Lung (tissue), 12 donors: ENCODE results near the gene FOXP1. TPM values are rescaled to one million over a fixed set of nuclear protein-coding genes. Genes with fewer than 3 reads are reported as not detected.

Experiments
- ATAC-seq: fragments of 200-7000 bp; cut with Tn5 transposase; one replicate; pipeline ENCODE4 v1.9.1; 2020; ENCODE audit warnings: moderate number of reproducible peaks; ENCODE audit not compliant: insufficient read depth, low FRiP score
- DNase-seq, 3 donors: peaks; one replicate each; pipeline ENCODE4 v3.0.0-alpha.2; 2013 to 2017
- H3K27ac ChIP-seq, 2 donors: one replicate each; pipeline ENCODE4 v1.5.1; 2013; ENCODE audit warnings: mild to moderate bottlenecking in 2 of 2, moderate library complexity in 2 of 2, control low read depth in 1 of 2, inconsistent platforms in 1 of 2, low read depth in 1 of 2, low read length in 1 of 2
- H3K27me3 ChIP-seq, 3 donors: one replicate each; pipeline ENCODE4 v1.5.1; 2013; ENCODE audit warnings: low read length in 2 of 3; ENCODE audit not compliant: control insufficient read depth in 3 of 3, insufficient read depth in 3 of 3
- H3K36me3 ChIP-seq, 4 donors: one replicate each; pipeline ENCODE4 v1.5.1; 2013; ENCODE audit warnings: low read length in 4 of 4, mild to moderate bottlenecking in 1 of 4, moderate library complexity in 1 of 4; ENCODE audit not compliant: control insufficient read depth in 4 of 4, insufficient read depth in 4 of 4
- H3K4me1 ChIP-seq, 5 donors: one replicate each; pipeline ENCODE4 v1.5.1; 2013; ENCODE audit warnings: low read length in 5 of 5, mild to moderate bottlenecking in 2 of 5, moderate library complexity in 1 of 5; ENCODE audit not compliant: control insufficient read depth in 5 of 5, insufficient read depth in 5 of 5
- H3K4me3 ChIP-seq: one replicate; pipeline ENCODE4 v1.5.1; 2013; ENCODE audit warnings: mild to moderate bottlenecking, control low read depth, moderate library complexity
- H3K9ac ChIP-seq, 2 donors: one replicate each; pipeline ENCODE4 v1.5.1; 2013; ENCODE audit warnings: low read length in 2 of 2, control low read depth in 1 of 2; ENCODE audit not compliant: insufficient read depth in 1 of 2
- H3K9me3 ChIP-seq, 4 donors: one replicate each; pipeline ENCODE4 v1.5.1; 2013; ENCODE audit warnings: low read length in 3 of 4, mild to moderate bottlenecking in 1 of 4, moderate library complexity in 1 of 4; ENCODE audit not compliant: control insufficient read depth in 4 of 4, insufficient read depth in 3 of 4
- CTCF ChIP-seq: IDR thresholded peaks from 2 replicates; pipeline ENCODE4 v1.5.1; 2012; ENCODE audit warnings: mild to moderate bottlenecking; ENCODE audit errors: control extremely low read depth, extremely low read depth
- WGBS, 2 donors: extraction: QIAGEN DNeasy Blood & Tissue Kit; methylation state at CpG; one replicate each; pipeline ENCODE4 v1.1.7; 2013; 5-methylcytosine and 5-hydroxymethylcytosine counted together
- polyA plus RNA-seq, 2 donors: library from polyadenylated mRNA; stranded (reverse); fragments of 200-250 nt; gene quantifications; one replicate each; pipeline ENCODE4 v1.2.1, GENCODE V29; 2013
- total RNA-seq, 2 donors: library from RNA; depleted of rRNA in 1 of 2; stranded (reverse); fragments of >200 nt in 1 of 2; gene quantifications; one replicate each; pipeline ENCODE4 v1.2.1, GENCODE V29; 2014 to 2021
- donor health status: control.
- donor health status: control.
- donor health status: Bipolar disorder and iron deficiency.
- donor health status: healthy.
- donor health status: DM: yes; HTN: yes; CAD: no.

The FOXP1 gene
- total and polyA plus RNA-seq, 4 donors, result 13.8 to 287 (median 73.9) TPM

GRCh38 chr3:71201939-71202338 lies 381.6 kb downstream of the FOXP1 start:
- H3K27ac ChIP-seq, result no peak overlapping the region
- DNase-seq (peak; percentile 80 to 95 (median 92)), ATAC-seq (peak; percentile 47)
- H3K4me1 ChIP-seq, result peaks cover 0 to 27% (median 18%) of the 10 kb centered on the region in 5 donors
- no peak for TF ChIP-seq CTCF
- peaks cover 0 to 2% (median 0%) of the 10 kb centered on the region in 4 donors for H3K36me3 ChIP-seq
- H3K9me3 ChIP-seq, result no peaks in the 10 kb centered on the region
- H3K27me3 ChIP-seq, result no peaks in the 10 kb centered on the region
- no peak overlapping the region for H3K9ac ChIP-seq
- H3K4me3 ChIP-seq, result no peak overlapping the region
- 62 to 81% methylated on average over 1 of the region's 1 CpG for WGBS, 2 donors

DNA sequence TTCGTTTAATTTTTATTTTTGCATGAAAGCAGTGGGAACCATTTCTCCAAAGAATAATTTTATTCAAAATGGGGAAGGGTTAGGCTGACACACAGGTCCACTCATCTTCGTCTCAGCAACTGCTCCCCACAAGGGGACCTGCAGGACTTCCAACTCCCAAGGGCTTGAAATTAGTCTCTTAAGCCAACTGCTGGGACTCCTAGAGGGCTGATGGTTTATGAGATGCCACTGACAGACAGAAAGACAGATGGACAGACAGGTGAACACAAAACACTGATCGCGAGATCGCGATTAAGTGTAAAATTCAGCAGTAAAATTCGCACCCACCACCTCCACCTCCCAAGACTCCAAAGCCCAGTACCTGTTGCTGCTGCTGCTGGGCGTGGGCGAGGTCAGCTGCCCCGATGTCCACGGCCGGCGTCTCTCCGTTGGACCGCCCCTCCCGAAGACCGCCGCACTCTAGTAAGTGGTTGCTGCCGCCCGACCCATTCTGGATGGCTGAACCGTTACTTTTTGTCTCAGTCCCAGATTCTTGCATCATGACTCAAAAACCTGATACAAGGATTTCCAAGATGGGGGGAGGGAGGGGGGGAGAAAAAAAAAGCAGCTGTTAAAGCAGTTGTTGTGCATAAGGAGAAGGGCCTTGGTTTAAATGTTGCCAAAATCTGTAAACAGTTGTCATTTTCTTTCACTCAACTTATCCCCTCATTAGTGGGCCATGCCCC lies 385.5 kb downstream of the FOXP1 start:
- ATAC-seq (no peak), DNase-seq (no peak)
- H3K9ac ChIP-seq, result no peak overlapping the region
- peaks cover 0 to 3% (median 1%) of the 10 kb centered on the region in 4 donors for H3K36me3 ChIP-seq
- H3K27me3 ChIP-seq, result no peaks in the 10 kb centered on the region
- TF ChIP-seq CTCF, result no peak
- no peak overlapping the region for H3K4me3 ChIP-seq
- WGBS, 2 donors, result 96 to 98% methylated on average over 21 of the region's 21 CpGs
- no peaks in the 10 kb centered on the region for H3K9me3 ChIP-seq
- no peak overlapping the region for H3K27ac ChIP-seq
- H3K4me1 ChIP-seq, result peaks cover 0 to 16% (median 11%) of the 10 kb centered on the region in 5 donors

DNA sequence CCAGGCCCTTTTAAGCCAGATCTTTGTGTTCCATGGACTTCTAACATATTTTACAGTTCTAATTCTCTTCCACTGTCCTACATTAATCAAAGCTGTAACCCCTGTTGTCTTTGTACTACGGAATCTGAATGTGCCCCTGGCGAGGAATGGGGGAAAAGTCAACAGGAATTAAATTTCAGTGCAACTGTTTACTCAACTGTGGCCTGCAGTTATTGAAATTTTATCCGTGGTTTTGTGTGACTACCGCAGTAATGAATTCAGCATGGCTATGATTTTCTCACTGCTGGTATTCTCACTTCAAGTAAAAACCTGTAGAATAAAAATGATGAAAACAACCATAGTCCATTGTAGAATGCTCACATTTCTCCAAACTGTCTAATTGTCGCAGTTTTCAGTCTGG lies 388.0 kb downstream of the FOXP1 start:
- H3K9ac ChIP-seq, result no peak overlapping the region
- ATAC-seq, result no peak
- no peak for TF ChIP-seq CTCF
- H3K27me3 ChIP-seq, result no peaks in the 10 kb centered on the region
- H3K4me1 ChIP-seq, result peaks cover 0 to 12% (median 4%) of the 10 kb centered on the region in 5 donors
- 82 to 84% methylated on average over 5 of the region's 5 CpGs for WGBS, 2 donors
- no peak for DNase-seq
- H3K36me3 ChIP-seq, result peaks cover 0 to 3% (median 1%) of the 10 kb centered on the region in 4 donors
- no peak overlapping the region for H3K4me3 ChIP-seq
- no peaks in the 10 kb centered on the region for H3K9me3 ChIP-seq
- no peak overlapping the region for H3K27ac ChIP-seq
